ENCODE measurements around the gene SVOPL.

SVOPL gene

DNA sequence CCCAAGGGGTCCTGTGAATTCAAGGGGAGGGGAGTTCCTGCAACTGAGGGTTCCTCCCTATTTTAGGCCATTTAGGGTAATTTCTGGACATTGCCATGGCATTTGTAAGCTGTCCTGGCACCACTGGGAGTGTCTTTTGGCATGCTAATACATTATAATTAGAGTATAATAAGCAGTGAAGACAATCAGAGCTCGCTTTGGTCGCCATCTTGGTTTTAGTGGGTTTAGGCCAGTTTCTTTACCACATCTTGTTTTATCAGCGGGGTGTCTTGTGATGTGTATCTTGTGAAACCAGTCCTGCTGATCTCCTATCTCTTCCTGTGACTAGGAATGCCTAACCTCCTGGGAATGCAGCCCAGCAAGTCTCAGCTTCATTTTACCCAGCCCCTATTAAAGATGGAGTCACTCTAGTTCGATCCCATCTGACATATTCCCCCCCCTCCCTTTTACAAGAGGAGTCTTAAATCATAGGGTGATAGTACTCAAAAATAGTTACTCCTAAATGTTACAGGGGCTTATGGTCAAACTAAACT, 43.2 kb downstream of the SVOPL start:
- no peak for DNase-seq (ENCODE audit: low read depth)
- no peak overlapping the region for H3K4me3 ChIP-seq (ENCODE audit: control insufficient read depth, low read depth, low read length)
- TF ChIP-seq, protein P1, sequence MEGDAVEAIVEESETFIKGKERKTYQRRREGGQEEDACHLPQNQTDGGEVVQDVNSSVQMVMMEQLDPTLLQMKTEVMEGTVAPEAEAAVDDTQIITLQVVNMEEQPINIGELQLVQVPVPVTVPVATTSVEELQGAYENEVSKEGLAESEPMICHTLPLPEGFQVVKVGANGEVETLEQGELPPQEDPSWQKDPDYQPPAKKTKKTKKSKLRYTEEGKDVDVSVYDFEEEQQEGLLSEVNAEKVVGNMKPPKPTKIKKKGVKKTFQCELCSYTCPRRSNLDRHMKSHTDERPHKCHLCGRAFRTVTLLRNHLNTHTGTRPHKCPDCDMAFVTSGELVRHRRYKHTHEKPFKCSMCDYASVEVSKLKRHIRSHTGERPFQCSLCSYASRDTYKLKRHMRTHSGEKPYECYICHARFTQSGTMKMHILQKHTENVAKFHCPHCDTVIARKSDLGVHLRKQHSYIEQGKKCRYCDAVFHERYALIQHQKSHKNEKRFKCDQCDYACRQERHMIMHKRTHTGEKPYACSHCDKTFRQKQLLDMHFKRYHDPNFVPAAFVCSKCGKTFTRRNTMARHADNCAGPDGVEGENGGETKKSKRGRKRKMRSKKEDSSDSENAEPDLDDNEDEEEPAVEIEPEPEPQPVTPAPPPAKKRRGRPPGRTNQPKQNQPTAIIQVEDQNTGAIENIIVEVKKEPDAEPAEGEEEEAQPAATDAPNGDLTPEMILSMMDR (conservative IDR thresholded peaks at IDR 0.05; ENCODE audit: control insufficient read depth, insufficient read depth, low read depth, low read length) = no peak

DNA sequence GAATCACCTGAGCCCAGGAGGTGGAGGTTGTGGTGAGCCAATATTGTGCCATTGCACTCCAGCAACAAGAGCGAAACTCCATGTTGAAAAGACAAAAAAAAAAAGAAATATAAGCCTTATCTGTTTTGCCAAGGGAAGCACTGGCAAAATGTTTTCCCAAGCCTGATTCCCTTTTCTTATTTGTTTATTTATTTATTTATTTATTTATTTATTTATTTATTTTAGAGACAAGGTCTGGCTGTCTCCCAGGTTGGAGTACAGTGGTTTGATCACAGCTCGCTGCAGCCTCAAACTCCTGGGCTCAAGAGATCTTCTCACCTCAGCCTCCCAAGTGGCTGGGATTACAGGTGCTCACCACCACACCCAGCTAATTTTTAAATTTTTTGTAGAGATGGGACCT, 44.2 kb downstream of the SVOPL start:
- DNase-seq (ENCODE audit: low read depth) = no peak
- TF ChIP-seq, protein P1 (conservative IDR thresholded peaks at IDR 0.05; ENCODE audit: control insufficient read depth, insufficient read depth, low read depth, low read length) = no peak
- H3K4me3 ChIP-seq (ENCODE audit: control insufficient read depth, low read depth, low read length) = no peak overlapping the region

DNA sequence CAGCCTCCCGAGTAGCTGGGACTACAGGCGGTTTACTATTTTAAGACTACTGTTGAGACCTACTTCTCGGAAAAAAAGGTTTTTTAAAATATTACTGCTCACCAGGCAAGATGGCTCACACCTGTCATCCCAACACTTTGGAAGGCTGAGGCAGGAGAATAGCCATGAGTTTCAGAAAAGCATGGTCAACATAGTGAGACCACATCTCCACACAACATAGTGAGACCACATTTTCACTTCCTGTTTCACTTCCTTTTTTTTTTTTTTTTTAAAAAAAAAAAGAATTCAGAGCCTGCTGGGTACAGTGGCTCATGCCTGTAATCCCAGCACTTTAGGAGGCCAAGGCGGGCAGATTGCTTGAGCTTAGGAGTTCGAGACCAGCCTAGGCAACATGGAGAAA, 46.5 kb downstream of the SVOPL start:
- DNase-seq (ENCODE audit: low read depth) = no peak
- no peak overlapping the region for H3K4me3 ChIP-seq (ENCODE audit: control insufficient read depth, low read depth, low read length)
- TF ChIP-seq, protein P1 (conservative IDR thresholded peaks at IDR 0.05; ENCODE audit: control insufficient read depth, insufficient read depth, low read depth, low read length) = no peak

DNA sequence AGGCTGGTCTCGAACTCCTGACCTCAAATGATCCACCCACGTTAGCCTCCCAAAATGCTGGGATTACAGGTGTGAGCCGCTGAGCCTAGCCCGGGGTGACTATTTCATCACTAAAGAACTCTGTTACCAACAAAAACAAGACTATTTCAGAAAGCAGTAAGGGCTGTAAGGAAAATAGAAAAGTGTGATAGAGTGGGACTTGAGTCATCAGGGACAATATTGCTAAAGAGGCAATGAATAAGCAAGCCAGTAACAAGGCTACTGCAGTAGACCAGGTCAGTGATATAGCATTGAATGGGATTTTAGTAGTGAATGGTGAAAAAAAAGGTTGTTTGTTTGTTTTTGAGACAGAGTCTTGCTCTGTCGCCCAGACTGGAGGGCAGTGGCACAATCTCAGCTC, 51.7 kb downstream of the SVOPL start:
- no peak overlapping the region for H3K4me3 ChIP-seq (ENCODE audit: control insufficient read depth, low read depth, low read length)
- TF ChIP-seq, protein P1 (conservative IDR thresholded peaks at IDR 0.05; ENCODE audit: control insufficient read depth, insufficient read depth, low read depth, low read length) = no peak
- DNase-seq (ENCODE audit: low read depth) = no peak

DNA sequence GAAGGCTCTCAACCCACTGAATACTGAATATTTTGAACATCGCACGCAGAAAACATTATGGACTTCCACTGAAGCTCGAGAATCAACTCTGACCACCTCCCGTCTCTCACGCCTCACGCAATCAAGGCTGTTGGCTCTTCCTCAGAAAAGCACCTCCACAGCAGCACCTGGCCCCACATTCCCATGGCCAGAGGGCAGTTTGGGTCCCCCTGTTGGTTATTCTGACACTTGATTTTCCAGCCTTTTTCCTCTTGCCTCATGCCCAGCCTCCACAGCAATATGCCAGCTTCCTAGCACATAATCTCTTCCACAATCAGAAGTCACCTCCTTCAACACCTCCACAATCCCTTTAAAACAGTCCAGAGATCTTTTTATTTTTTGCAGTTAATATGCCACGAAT, 55.9 kb downstream of the SVOPL start:
- H3K4me3 ChIP-seq (ENCODE audit: control insufficient read depth, low read depth, low read length) = no peak overlapping the region
- no peak for DNase-seq (ENCODE audit: low read depth)
- TF ChIP-seq, protein P1 (conservative IDR thresholded peaks at IDR 0.05; ENCODE audit: control insufficient read depth, insufficient read depth, low read depth, low read length) = no peak

DNA sequence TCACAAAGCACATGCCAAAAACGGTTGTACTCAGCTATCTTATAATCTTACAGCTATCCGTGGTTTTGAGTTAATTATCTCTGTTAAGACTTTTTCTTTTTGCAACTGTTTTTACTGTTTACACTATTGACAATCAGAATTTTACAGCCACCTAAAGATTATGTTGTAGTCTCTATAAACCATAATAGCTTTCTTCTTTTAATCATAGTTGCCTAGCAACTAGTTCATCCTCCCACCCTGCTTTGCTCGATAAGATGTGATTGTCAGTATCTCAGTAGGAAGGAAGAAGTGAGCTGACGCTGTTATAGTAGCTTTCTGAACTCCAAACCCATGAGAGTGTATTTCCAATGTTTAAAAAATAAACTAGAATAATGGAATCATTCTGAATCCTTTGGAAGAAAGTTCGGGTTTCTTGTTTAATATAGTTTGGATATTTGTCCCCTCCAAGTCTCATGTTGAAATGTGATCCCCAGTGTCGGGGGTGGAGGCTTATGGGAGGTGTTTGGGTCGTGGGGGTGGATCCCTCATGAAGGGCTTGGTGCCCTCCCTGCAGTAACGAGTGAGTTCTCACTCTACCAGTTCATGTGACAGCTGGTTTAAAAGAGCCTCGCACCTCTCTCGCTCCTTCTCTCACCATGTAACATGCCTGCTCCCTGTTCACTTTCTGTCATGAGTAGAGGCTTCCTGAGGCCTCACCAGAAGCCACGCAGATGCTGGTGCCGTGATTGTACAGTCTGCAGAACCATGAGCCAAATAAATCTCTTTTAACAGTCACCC, 68.1 kb downstream of the SVOPL start:
- H3K4me3 ChIP-seq (ENCODE audit: control insufficient read depth, low read depth, low read length) = no peak overlapping the region
- TF ChIP-seq, protein P1 (conservative IDR thresholded peaks at IDR 0.05; ENCODE audit: control insufficient read depth, insufficient read depth, low read depth, low read length) = no peak
- no peak for DNase-seq (ENCODE audit: low read depth)
